HepG2 (cell line): Measurements from ENCODE around the gene PAK1. TPM values are rescaled to one million over a fixed set of nuclear protein-coding genes. Genes with fewer than 3 reads are reported as not detected.

Source experiments
- polyA plus RNA-seq, 8 experiments: library from polyadenylated mRNA; depleted of rRNA in 3 of 8; stranded (reverse) in 7 of 8; unstranded in 1 of 8; fragments of >200 nt; fragmentation: Illumina TruSeq in 4 of 8; extraction: Trizol in 4 of 8; gene quantifications; 2 replicates each; pipeline versions ENCODE4 v1.2.1 to v1.2.3, GENCODE V29; 2011 to 2016; ENCODE audit warnings: low read depth in 4 of 8, missing spikeins in 1 of 8, mixed read lengths in 1 of 8; ENCODE audit not compliant: insufficient read depth in 1 of 8
- total RNA-seq, 5 experiments: library from RNA; depleted of rRNA; stranded (reverse); fragments of >200 nt; fragmentation: Illumina TruSeq; extraction: Trizol; gene quantifications; 2 replicates each; pipeline ENCODE4 v1.2.3, GENCODE V29; 2016; ENCODE audit warnings: low read depth in 1 of 5
- TF ChIP-seq, protein P1 (sequence below), 2 experiments: fragments of 450-650 bp in 1 of 2; sonication (generic) in 1 of 2; formaldehyde crosslinking in 1 of 2; IDR thresholded peaks; 2 replicates each; pipeline versions ENCODE4 v1.6.1 to v1.8.0; 2016 to 2022; ENCODE audit warnings: antibody characterized with exemption in 1 of 2, mild to moderate bottlenecking in 1 of 2, missing genetic modification reagents in 1 of 2
- TF ChIP-seq, protein P2 (sequence below): sonication (generic); formaldehyde crosslinking; IDR thresholded peaks from 2 replicates; pipeline ENCODE4 v1.5.1; 2020; ENCODE audit warnings: mild to moderate bottlenecking, missing genetic modification reagents, moderate library complexity

Gene PAK1
- total and polyA plus RNA-seq, 2 of the 13 experiments (the other 11 are each of a cell fraction or from before 2014, with no cell fraction given): 1.5 to 4.3 TPM

DNA sequence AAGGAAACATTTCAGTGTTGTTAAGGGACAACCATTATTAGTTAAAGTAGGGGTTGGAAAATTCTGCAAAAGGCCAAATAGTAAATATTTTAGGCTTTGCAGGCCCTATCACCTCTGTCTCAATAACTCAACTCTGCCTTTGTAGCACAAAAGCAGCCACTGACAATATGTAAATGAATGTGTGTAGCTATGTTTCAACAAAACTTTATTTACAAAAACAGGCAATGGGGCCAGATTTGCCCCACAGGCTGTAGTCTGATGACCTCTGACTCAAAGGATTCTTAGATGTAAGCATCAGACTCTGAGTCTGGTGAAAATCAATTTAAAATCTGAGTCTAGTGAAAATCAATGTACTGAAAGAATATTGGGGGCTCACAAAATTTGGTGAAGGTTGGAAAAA is 50.3 kb downstream of the PAK1 start (continued):
- TF ChIP-seq, protein P1, sequence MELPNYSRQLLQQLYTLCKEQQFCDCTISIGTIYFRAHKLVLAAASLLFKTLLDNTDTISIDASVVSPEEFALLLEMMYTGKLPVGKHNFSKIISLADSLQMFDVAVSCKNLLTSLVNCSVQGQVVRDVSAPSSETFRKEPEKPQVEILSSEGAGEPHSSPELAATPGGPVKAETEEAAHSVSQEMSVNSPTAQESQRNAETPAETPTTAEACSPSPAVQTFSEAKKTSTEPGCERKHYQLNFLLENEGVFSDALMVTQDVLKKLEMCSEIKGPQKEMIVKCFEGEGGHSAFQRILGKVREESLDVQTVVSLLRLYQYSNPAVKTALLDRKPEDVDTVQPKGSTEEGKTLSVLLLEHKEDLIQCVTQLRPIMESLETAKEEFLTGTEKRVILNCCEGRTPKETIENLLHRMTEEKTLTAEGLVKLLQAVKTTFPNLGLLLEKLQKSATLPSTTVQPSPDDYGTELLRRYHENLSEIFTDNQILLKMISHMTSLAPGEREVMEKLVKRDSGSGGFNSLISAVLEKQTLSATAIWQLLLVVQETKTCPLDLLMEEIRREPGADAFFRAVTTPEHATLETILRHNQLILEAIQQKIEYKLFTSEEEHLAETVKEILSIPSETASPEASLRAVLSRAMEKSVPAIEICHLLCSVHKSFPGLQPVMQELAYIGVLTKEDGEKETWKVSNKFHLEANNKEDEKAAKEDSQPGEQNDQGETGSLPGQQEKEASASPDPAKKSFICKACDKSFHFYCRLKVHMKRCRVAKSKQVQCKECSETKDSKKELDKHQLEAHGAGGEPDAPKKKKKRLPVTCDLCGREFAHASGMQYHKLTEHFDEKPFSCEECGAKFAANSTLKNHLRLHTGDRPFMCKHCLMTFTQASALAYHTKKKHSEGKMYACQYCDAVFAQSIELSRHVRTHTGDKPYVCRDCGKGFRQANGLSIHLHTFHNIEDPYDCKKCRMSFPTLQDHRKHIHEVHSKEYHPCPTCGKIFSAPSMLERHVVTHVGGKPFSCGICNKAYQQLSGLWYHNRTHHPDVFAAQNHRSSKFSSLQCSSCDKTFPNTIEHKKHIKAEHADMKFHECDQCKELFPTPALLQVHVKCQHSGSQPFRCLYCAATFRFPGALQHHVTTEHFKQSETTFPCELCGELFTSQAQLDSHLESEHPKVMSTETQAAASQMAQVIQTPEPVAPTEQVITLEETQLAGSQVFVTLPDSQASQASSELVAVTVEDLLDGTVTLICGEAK (IDR thresholded peaks at IDR 0.05): peak; percentile 53
- TF ChIP-seq, protein P1 (CRISPR knock-in tag; IDR thresholded peaks at IDR 0.05): peak; percentile 30; the same call in 1 of the 2 replicates
- TF ChIP-seq, protein P2, sequence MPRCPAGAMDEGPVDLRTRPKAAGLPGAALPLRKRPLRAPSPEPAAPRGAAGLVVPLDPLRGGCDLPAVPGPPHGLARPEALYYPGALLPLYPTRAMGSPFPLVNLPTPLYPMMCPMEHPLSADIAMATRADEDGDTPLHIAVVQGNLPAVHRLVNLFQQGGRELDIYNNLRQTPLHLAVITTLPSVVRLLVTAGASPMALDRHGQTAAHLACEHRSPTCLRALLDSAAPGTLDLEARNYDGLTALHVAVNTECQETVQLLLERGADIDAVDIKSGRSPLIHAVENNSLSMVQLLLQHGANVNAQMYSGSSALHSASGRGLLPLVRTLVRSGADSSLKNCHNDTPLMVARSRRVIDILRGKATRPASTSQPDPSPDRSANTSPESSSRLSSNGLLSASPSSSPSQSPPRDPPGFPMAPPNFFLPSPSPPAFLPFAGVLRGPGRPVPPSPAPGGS (CRISPR knock-in tag): no peak
